Measurements from ENCODE around the gene EDAR.
A peak's percentile ranks its signal among the peaks of the same experiment; 100 is the strongest.

Gene EDAR

DNA sequence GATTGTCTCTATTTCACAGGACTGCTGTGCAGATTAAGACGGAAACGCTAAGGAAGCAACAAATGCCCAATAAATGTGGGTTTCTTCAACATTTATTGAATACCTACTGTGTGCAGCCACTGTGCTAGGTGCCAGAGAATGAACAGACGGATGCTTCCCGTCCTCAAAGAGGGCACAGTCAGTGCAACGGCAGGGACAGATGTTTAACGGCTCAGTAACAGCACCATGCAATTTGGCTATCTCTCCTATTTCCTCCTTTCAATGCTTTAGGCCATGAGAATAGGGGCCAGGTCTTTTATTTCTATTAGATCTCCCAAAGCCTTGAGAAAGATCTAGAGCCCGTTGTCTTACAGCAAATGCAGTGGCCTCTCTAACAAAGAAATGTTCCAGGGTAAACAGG lies 7.2 kb downstream of the EDAR start:
- no peaks in the 10 kb centered on the region for H3K36me3 ChIP-seq (ENCODE audit: insufficient read depth, low read length)
- H3K27ac ChIP-seq (ENCODE audit: low read depth, low read length), result no peak overlapping the region
- H3K27me3 ChIP-seq (ENCODE audit: insufficient read depth, low read length), result peaks cover 83% of the 10 kb centered on the region
- no peaks in the 10 kb centered on the region for H3K79me2 ChIP-seq (ENCODE audit: control insufficient read depth, insufficient read depth, low read length, unreplicated experiment)
- H2AFZ ChIP-seq (ENCODE audit: low read length, unreplicated experiment), result no peak overlapping the region
- no peaks in the 10 kb centered on the region for H3K4me1 ChIP-seq (ENCODE audit: control insufficient read depth, insufficient read depth, low read length, unreplicated experiment)
- H3K4me3 ChIP-seq (ENCODE audit: low read depth, low read length), result no peak overlapping the region

DNA sequence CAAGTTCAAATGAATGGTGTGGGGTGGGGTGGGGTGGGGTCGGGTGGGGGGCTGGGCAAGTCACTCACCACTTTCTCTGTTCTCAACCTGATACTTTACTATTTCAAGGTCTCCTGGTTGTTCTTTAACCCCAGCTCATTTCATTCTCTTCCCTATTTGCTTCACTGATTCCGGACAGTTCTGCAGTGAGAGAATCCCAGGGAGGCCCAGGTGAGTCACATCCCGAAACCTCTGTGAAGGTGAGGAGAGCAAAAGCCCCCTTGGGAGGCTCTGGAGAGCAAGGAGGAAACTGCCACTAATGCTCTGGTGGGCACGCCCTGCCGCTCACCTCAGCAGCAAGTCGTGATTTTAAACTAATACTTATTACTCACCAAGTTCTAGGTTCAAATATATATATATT lies 8.9 kb downstream of the EDAR start:
- Histone ChIP-seq H2AFZ (ENCODE audit: low read length, unreplicated experiment) (no peak overlapping the region), H3K4me1 (ENCODE audit: control insufficient read depth, insufficient read depth, low read length, unreplicated experiment) (no peaks in the 10 kb centered on the region), H3K27me3 (ENCODE audit: insufficient read depth, low read length) (peaks cover 67% of the 10 kb centered on the region), H3K27ac (ENCODE audit: low read depth, low read length) (no peak overlapping the region), H3K36me3 (ENCODE audit: insufficient read depth, low read length) (no peaks in the 10 kb centered on the region), H3K4me3 (ENCODE audit: low read depth, low read length) (no peak overlapping the region), H3K79me2 (ENCODE audit: control insufficient read depth, insufficient read depth, low read length, unreplicated experiment) (no peaks in the 10 kb centered on the region)

DNA sequence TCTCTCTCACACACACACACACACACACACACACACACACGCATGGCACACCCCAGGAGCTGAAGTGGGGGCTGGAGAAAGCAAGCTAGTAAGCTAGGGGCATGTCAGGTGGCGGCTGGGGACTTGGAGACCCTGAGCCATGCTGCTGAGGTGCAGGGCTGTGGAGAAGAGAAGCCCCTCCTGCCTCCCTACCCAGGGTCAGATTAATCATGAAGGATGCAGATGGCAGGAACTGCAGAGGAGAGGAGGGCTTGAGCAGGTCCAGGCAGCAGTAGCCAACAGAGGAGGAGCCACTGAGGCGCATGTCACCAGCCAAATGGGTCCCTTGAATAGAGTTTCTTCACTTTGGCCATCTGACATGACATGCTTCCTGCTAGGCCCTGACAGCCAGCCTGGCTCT lies 9.6 kb downstream of the EDAR start:
- peaks cover 60% of the 10 kb centered on the region for H3K27me3 ChIP-seq (ENCODE audit: insufficient read depth, low read length)
- H3K36me3 ChIP-seq (ENCODE audit: insufficient read depth, low read length), result no peaks in the 10 kb centered on the region
- no peaks in the 10 kb centered on the region for H3K79me2 ChIP-seq (ENCODE audit: control insufficient read depth, insufficient read depth, low read length, unreplicated experiment)
- no peak overlapping the region for H2AFZ ChIP-seq (ENCODE audit: low read length, unreplicated experiment)
- no peak overlapping the region for H3K4me3 ChIP-seq (ENCODE audit: low read depth, low read length)
- no peak overlapping the region for H3K27ac ChIP-seq (ENCODE audit: low read depth, low read length)
- H3K4me1 ChIP-seq (ENCODE audit: control insufficient read depth, insufficient read depth, low read length, unreplicated experiment), result no peaks in the 10 kb centered on the region

DNA sequence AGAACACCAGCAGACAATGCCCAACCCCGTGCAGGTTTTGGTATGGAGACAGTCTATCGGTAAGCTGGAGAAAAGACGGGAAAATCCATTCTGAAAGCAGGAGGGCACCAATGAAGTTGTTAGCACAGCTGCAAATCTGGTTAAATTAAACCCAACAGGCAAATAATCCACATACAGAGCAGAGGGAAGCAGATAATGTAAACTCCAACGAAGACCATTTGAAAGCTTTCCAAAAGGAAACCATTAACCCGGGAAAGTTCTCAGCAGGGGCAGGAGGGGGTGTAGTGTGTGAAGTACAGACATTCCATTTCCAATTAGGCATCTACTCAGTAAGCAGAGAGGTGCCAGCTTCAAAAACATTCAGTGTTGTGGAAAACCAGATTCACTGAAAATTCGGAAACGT lies 10.3 kb downstream of the EDAR start:
- H3K36me3 ChIP-seq (ENCODE audit: insufficient read depth, low read length), result no peaks in the 10 kb centered on the region
- no peak overlapping the region for H2AFZ ChIP-seq (ENCODE audit: low read length, unreplicated experiment)
- no peak overlapping the region for H3K4me3 ChIP-seq (ENCODE audit: low read depth, low read length)
- H3K27me3 ChIP-seq (ENCODE audit: insufficient read depth, low read length), result peaks cover 53% of the 10 kb centered on the region
- no peaks in the 10 kb centered on the region for H3K79me2 ChIP-seq (ENCODE audit: control insufficient read depth, insufficient read depth, low read length, unreplicated experiment)
- no peak overlapping the region for H3K27ac ChIP-seq (ENCODE audit: low read depth, low read length)
- no peaks in the 10 kb centered on the region for H3K4me1 ChIP-seq (ENCODE audit: control insufficient read depth, insufficient read depth, low read length, unreplicated experiment)

DNA sequence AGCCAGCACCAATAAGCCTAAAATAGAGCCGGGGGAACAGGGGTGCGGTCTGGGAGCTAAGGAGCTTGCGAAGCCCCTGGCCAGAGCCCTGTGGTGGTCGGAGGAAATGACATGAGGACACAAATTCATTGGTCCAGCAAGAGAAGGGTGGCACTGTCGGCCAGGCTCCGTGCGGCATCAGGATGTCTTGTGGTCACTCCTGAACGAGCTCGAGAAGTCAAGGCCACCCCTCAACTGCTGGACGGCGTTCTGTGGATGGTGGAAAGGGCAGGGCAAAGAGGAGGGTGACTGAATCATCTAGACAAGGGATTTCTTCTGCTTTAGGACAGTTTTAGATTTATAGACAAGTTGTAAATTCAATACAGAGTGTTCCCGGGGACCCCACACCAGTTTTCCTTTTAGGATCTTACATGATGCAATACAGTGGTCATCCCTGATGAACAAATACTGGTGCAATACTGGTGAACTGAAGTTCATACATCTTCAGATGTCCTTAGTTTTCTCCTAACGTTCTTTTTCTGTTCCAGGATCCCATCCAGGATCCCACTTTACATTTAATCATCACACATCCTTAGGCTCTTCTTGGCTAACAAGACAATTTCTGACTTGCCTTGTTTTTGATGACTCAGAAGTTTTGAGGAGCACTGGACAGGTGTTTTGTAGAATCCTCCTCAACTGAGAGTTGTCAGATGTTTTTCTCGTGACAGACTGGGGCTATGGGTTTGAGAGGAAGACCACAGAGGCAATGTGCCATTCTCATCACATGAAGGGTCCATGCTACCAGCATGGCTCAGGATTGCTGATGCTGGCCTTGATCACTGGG lies 13.2 kb downstream of the EDAR start:
- H2AFZ ChIP-seq (ENCODE audit: low read length, unreplicated experiment), result no peak overlapping the region
- no peaks in the 10 kb centered on the region for H3K36me3 ChIP-seq (ENCODE audit: insufficient read depth, low read length)
- no peaks in the 10 kb centered on the region for H3K79me2 ChIP-seq (ENCODE audit: control insufficient read depth, insufficient read depth, low read length, unreplicated experiment)
- H3K4me1 ChIP-seq (ENCODE audit: control insufficient read depth, insufficient read depth, low read length, unreplicated experiment), result peaks cover 12% of the 10 kb centered on the region
- no peak overlapping the region for H3K27ac ChIP-seq (ENCODE audit: low read depth, low read length)
- no peak overlapping the region for H3K4me3 ChIP-seq (ENCODE audit: low read depth, low read length)
- peaks cover 24% of the 10 kb centered on the region for H3K27me3 ChIP-seq (ENCODE audit: insufficient read depth, low read length)

DNA sequence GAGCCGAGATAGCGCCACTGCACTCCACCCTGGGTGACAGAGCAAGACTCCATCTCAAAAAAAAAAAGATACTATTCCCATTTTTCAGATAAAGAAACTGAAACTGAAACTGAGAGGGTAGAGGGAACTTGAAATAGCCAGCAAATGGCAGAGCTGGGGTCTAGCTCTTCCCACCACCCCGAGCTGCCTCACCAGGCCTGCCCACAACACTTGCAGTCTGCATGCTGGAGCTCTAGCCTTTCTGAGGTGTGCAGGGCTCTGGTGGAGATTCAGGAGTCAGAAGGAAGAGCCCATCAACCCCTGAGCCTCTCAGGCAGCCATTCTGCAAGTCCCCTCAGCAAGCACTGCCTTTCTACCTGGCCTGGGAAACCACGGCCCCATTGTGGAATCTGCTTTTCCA lies 14.3 kb downstream of the EDAR start:
- no peaks in the 10 kb centered on the region for H3K79me2 ChIP-seq (ENCODE audit: control insufficient read depth, insufficient read depth, low read length, unreplicated experiment)
- peak overlapping the region; percentile 22 for H2AFZ ChIP-seq (ENCODE audit: low read length, unreplicated experiment)
- no peak overlapping the region for H3K4me3 ChIP-seq (ENCODE audit: low read depth, low read length)
- no peaks in the 10 kb centered on the region for H3K36me3 ChIP-seq (ENCODE audit: insufficient read depth, low read length)
- H3K27me3 ChIP-seq (ENCODE audit: insufficient read depth, low read length), result peaks cover 22% of the 10 kb centered on the region
- no peak overlapping the region for H3K27ac ChIP-seq (ENCODE audit: low read depth, low read length)
- H3K4me1 ChIP-seq (ENCODE audit: control insufficient read depth, insufficient read depth, low read length, unreplicated experiment), result peaks cover 12% of the 10 kb centered on the region

DNA sequence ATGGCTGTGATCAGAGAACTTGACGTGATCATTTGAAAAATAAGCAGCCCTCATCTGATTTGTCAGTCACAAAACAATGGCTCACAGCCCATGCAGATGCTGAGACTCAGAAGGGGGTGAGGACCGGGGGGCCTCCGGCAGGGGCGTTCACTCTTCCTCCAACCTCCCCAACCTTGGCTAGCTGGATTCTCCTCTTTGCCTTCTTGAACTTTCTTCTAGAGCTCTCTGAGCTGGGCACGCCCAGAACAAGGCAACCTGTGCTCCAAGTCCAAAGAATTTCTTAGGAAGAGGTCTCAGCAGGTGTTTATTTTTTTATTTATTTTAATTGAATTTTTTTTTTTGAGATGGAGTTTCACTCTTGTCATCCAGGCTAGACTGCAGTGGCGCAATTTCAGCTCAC lies 16.4 kb downstream of the EDAR start:
- H3K4me1 ChIP-seq (ENCODE audit: control insufficient read depth, insufficient read depth, low read length, unreplicated experiment), result peaks cover 12% of the 10 kb centered on the region

DNA sequence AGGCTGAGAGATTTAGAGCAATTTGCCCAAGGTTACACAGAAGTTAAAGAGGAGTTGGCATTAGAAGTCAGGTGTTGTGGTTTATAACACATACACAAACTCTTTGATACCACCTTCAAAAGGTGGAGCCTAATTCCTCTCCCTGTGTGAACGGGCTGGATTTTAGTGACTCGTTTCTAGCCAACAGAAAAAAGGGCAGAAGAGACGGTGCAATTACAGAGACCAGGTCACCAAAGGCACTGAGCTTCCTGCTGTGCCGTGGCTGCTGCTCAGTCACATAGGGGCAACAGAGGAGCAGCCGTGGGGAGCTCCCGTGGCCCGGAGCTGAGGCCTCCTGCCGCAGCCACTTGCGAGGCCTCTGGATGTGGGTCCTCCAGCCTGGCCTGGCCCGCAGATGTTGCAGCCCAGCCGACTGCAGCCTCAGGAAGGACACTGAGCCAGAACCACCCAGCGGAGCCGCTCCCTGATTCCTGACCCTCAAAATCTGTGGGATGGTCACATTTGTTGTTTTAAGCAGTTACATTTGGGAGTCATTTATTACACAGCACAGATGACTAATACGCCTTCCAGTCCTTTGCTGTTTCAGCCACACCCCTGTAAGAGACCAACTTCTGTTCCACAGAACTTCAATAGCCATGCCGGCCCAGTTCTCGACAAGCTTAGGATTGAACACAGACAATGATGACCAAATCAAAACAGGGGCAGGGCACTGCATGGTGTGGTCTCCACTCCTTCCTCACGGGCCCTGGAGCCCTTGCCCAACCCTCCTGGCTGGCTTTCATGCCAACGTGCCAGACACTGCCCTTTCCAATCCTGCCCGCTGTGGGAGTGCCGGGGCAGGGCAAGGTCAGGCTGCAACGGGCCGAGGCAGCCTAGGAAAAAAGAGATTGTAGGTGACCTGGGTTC lies 17.1 kb downstream of the EDAR start:
- H3K27ac ChIP-seq (ENCODE audit: low read depth, low read length), result no peak overlapping the region

More for the DNA sequence above, 16.4 kb downstream of the EDAR start:
- H3K4me3 ChIP-seq (ENCODE audit: low read depth, low read length), result no peak overlapping the region
- peaks cover 12% of the 10 kb centered on the region; the same call in 1 of the 2 replicates for H3K27me3 ChIP-seq (ENCODE audit: insufficient read depth, low read length)
- no peaks in the 10 kb centered on the region for H3K36me3 ChIP-seq (ENCODE audit: insufficient read depth, low read length)
- H2AFZ ChIP-seq (ENCODE audit: low read length, unreplicated experiment), result no peak overlapping the region
- H3K27ac ChIP-seq (ENCODE audit: low read depth, low read length), result no peak overlapping the region
- no peaks in the 10 kb centered on the region for H3K79me2 ChIP-seq (ENCODE audit: control insufficient read depth, insufficient read depth, low read length, unreplicated experiment)

DNA sequence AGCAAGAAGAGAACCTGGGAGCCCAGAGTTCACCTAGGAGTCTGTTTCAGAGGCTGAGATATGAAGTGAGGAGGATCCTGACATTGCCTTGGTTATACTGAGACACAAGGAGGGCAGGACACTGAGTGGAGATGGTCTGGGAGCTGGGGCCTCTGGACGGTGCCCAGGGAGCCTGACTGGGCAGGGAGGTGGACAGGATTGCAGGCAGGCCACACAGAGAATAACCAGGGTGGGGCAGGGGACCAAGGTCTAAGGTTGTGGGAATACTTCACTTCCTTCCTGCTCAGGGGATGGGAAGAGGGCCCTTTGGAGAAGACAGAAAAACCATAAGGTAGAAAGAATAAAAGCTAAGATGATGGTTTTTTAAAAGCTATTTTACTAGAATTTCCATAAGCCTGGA lies 18.7 kb downstream of the EDAR start:
- H2AFZ ChIP-seq (ENCODE audit: low read length, unreplicated experiment), result no peak overlapping the region
- H3K4me1 ChIP-seq (ENCODE audit: control insufficient read depth, insufficient read depth, low read length, unreplicated experiment), result peaks cover 12% of the 10 kb centered on the region
- H3K27me3 ChIP-seq (ENCODE audit: insufficient read depth, low read length), result peaks cover 9% of the 10 kb centered on the region; the same call in 1 of the 2 replicates
- H3K36me3 ChIP-seq (ENCODE audit: insufficient read depth, low read length), result no peaks in the 10 kb centered on the region
- H3K27ac ChIP-seq (ENCODE audit: low read depth, low read length), result no peak overlapping the region
- no peak overlapping the region for H3K4me3 ChIP-seq (ENCODE audit: low read depth, low read length)
- no peaks in the 10 kb centered on the region for H3K79me2 ChIP-seq (ENCODE audit: control insufficient read depth, insufficient read depth, low read length, unreplicated experiment)

More for the DNA sequence above, 17.1 kb downstream of the EDAR start:
- Histone ChIP-seq H3K4me3 (ENCODE audit: low read depth, low read length) (no peak overlapping the region), H3K36me3 (ENCODE audit: insufficient read depth, low read length) (no peaks in the 10 kb centered on the region), H3K4me1 (ENCODE audit: control insufficient read depth, insufficient read depth, low read length, unreplicated experiment) (peaks cover 12% of the 10 kb centered on the region), H2AFZ (ENCODE audit: low read length, unreplicated experiment) (no peak overlapping the region), H3K27me3 (ENCODE audit: insufficient read depth, low read length) (peaks cover 9% of the 10 kb centered on the region; the same call in 1 of the 2 replicates), H3K79me2 (ENCODE audit: control insufficient read depth, insufficient read depth, low read length, unreplicated experiment) (no peaks in the 10 kb centered on the region)

DNA sequence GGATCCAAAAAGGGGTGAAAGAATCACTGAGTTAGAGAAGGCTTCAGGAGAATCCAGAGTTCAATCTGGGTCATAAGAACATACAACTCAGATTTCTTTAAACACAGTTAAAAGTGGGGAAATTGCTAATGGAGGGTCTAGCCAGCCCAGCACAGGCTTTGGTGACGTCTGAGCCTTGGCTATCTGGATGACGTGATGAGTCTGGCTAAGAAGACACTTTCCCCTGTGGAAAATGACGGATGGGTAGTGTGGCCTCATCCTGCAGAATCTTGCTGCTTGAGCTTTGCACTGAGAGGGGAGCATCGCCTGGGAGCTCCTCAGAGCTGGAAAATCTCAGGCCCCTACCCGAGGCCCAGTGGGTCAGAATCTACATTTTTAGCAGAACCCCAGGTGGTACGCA lies 19.2 kb downstream of the EDAR start:
- no peaks in the 10 kb centered on the region for H3K79me2 ChIP-seq (ENCODE audit: control insufficient read depth, insufficient read depth, low read length, unreplicated experiment)
- no peak overlapping the region for H2AFZ ChIP-seq (ENCODE audit: low read length, unreplicated experiment)
- H3K36me3 ChIP-seq (ENCODE audit: insufficient read depth, low read length), result no peaks in the 10 kb centered on the region
- H3K4me1 ChIP-seq (ENCODE audit: control insufficient read depth, insufficient read depth, low read length, unreplicated experiment), result peaks cover 12% of the 10 kb centered on the region
- H3K27ac ChIP-seq (ENCODE audit: low read depth, low read length), result no peak overlapping the region
- H3K4me3 ChIP-seq (ENCODE audit: low read depth, low read length), result no peak overlapping the region
- H3K27me3 ChIP-seq (ENCODE audit: insufficient read depth, low read length), result peaks cover 9% of the 10 kb centered on the region; the same call in 1 of the 2 replicates
